H1 (cell line): ENCODE measurements around the gene PDLIM3. TPM values are rescaled to one million over a fixed set of nuclear protein-coding genes. Genes with fewer than 3 reads are reported as not detected.

Experiments used
- CBX8 ChIP-seq: fragments of 300-800, 300-1000 bp; sonication (generic); IDR thresholded peaks from 2 replicates; pipeline ENCODE4 v1.7.1; 2016; ENCODE audit warnings: low read depth, low read length, borderline replicate concordance
- CHD1 ChIP-seq: IDR thresholded peaks from 2 replicates; pipeline ENCODE4 v1.6.1; 2012; ENCODE audit warnings: low read depth, low read length, improper control_type of control experiment
- CHD2 ChIP-seq: IDR thresholded peaks from 2 replicates; pipeline ENCODE4 v1.6.1; 2012; ENCODE audit warnings: low read length, improper control_type of control experiment
- EGR1 ChIP-seq: IDR thresholded peaks from 2 replicates; pipeline ENCODE4 v1.6.1; 2011; ENCODE audit warnings: low read depth, low read length, borderline replicate concordance
- EZH2 ChIP-seq: fragments of 200-600 bp; sonication (generic); IDR thresholded peaks from 2 replicates; pipeline ENCODE4 v1.7.1; 2012; ENCODE audit warnings: low read depth, mild to moderate bottlenecking, moderate library complexity, low read length, inconsistent platforms; ENCODE audit not compliant: severe bottlenecking
- GABPA ChIP-seq: IDR thresholded peaks from 2 replicates; pipeline ENCODE4 v1.6.1; 2011; ENCODE audit warnings: mild to moderate bottlenecking, low read length, moderate library complexity, borderline replicate concordance; ENCODE audit not compliant: insufficient read depth
- HDAC2 ChIP-seq, 2 experiments: fragments of 300-600 bp in 1 of 2; sonication (generic) in 1 of 2; IDR thresholded peaks; 2 replicates each; pipeline ENCODE4 v1.6.1; 2011 to 2012; ENCODE audit warnings: low read depth in 2 of 2, low read length in 2 of 2, mild to moderate bottlenecking in 2 of 2, moderate library complexity in 2 of 2, borderline replicate concordance in 1 of 2, inconsistent platforms in 1 of 2
- JUND ChIP-seq: IDR thresholded peaks from 2 replicates; pipeline ENCODE4 v1.6.1; 2011; ENCODE audit warnings: mild to moderate bottlenecking, improper control_type of control experiment, low read length
- KDM4A ChIP-seq: IDR thresholded peaks from one replicate; pipeline ENCODE4 v1.7.1; 2012; ENCODE audit warnings: low read depth, mild to moderate bottlenecking, moderate library complexity, low read length, inconsistent platforms; ENCODE audit not compliant: severe bottlenecking
- KDM5A ChIP-seq: fragments of 200-600 bp; IDR thresholded peaks from 2 replicates; pipeline ENCODE4 v1.7.1; 2012; ENCODE audit warnings: mild to moderate bottlenecking, low read length, inconsistent platforms, mixed read lengths
- NRF1 ChIP-seq: IDR thresholded peaks from 2 replicates; pipeline ENCODE4 v1.6.1; 2011; ENCODE audit warnings: mild to moderate bottlenecking, low read depth, low read length, improper control_type of control experiment
- PHF8 ChIP-seq: fragments of 200-600 bp; sonication (generic); conservative IDR thresholded peaks from 2 replicates; pipeline ENCODE4 v1.7.1; 2012; ENCODE audit warnings: low read depth, mild to moderate bottlenecking, inconsistent platforms, low read length, moderate library complexity
- POLR2A ChIP-seq, 2 experiments: IDR thresholded peaks; 1 replicate in 1 of 2; 2 replicates in 1 of 2; pipeline ENCODE4 v1.6.1; 2011; ENCODE audit warnings: low read depth in 2 of 2, low read length in 2 of 2, mild to moderate bottlenecking in 2 of 2; ENCODE audit errors: control extremely low read depth in 1 of 2
- POLR2AphosphoS5 ChIP-seq: IDR thresholded peaks from 2 replicates; pipeline ENCODE4 v1.6.1; 2011; ENCODE audit warnings: low read depth, low read length
- POU5F1 ChIP-seq: IDR thresholded peaks from 2 replicates; pipeline ENCODE4 v1.6.1; 2011; ENCODE audit warnings: low read depth, mild to moderate bottlenecking, low read length, moderate library complexity
- RXRA ChIP-seq: IDR thresholded peaks from 2 replicates; pipeline ENCODE4 v1.6.1; 2011; ENCODE audit warnings: low read depth, mild to moderate bottlenecking, low read length, moderate library complexity; ENCODE audit not compliant: insufficient read depth
- SAP30 ChIP-seq: fragments of 300-600 bp; sonication (generic); IDR thresholded peaks from 2 replicates; pipeline ENCODE4 v1.7.1; 2012; ENCODE audit warnings: low read length, moderate library complexity, mild to moderate bottlenecking, inconsistent platforms; ENCODE audit not compliant: insufficient read depth, insufficient replicate concordance
- SIN3A ChIP-seq, 2 experiments: IDR thresholded peaks in 1 of 2; conservative IDR thresholded peaks in 1 of 2; 2 replicates each; pipeline ENCODE4 v1.6.1; 2011 to 2012; ENCODE audit warnings: low read length in 2 of 2, improper control_type of control experiment in 1 of 2, low read depth in 1 of 2, mild to moderate bottlenecking in 1 of 2
- SIRT6 ChIP-seq: IDR thresholded peaks from one replicate; pipeline ENCODE4 v1.7.1; 2012; ENCODE audit warnings: low read length, inconsistent platforms
- TAF1 ChIP-seq: IDR thresholded peaks from 2 replicates; pipeline ENCODE4 v1.6.1; 2011; ENCODE audit warnings: mild to moderate bottlenecking, low read depth, low read length
- TEAD4 ChIP-seq: IDR thresholded peaks from 2 replicates; pipeline ENCODE4 v1.6.1; 2012; ENCODE audit warnings: low read depth, low read length, inconsistent platforms, mixed read lengths
- YY1 ChIP-seq: IDR thresholded peaks from 2 replicates; pipeline ENCODE4 v1.6.1; 2011; ENCODE audit warnings: low read depth, mild to moderate bottlenecking, low read length
- polyA plus RNA-seq, 7 experiments: library from polyadenylated mRNA; depleted of rRNA in 3 of 7; stranded (reverse) in 5 of 7; unstranded in 2 of 7; fragments of >200 nt in 5 of 7; fragments of 200-250 nt in 2 of 7; gene quantifications; 1 replicate in 5 of 7; 2 replicates in 1 of 7; 4 replicates in 1 of 7; pipeline versions ENCODE4 v1.2.1 to v1.2.3, GENCODE V29; 2011 to 2013; ENCODE audit warnings: missing spikeins in 2 of 7, mixed read lengths in 2 of 7
- total RNA-seq: library from RNA; stranded (reverse); fragmentation: NEBNext Ultra II Directional; extraction: Animal tissue kit (Norgen Biotek cat#: 25700); gene quantifications from 2 replicates; pipeline ENCODE4 v1.2.1, GENCODE V29; 2021
- TF ChIP-seq, protein P1 (sequence below): IDR thresholded peaks from 2 replicates; pipeline ENCODE4 v1.6.1; 2012; ENCODE audit warnings: inconsistent platforms
- TF ChIP-seq, protein P2 (sequence below): IDR thresholded peaks from 2 replicates; pipeline ENCODE4 v1.6.1; 2011; ENCODE audit warnings: low read depth, mild to moderate bottlenecking, low read length; ENCODE audit not compliant: insufficient read depth

PDLIM3 gene
- total and polyA plus RNA-seq, 2 of the 8 experiments (the other 6 are each of a cell fraction or from before 2014, with no cell fraction given) = 7.6 to 8.1 TPM

DNA sequence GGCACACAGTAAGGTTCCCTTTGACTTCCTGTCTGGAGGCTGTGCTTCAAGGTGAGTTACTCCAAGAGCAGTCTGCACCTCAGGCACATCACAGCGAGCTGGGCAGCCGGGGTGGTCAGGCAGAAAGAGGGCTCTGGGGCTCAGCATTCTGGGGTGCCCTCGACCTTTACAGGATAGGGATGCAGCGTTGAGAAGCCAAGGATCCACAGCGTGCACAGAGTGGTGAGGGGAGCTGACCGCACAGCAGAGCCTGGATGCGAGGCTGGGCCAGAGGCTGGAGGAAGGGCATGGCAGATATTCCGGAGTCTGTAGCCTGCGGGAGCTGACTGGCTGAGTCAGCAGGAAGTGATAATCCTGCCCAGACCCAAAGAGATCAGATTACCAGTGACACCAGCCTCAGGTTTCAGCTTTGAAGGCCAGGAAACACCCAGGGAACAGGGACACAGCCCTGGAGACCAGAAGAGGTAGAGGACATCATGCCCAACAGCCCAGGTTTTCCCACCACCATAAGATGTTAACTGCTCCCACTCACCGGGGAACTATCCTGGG, 38.4 kb upstream of the PDLIM3 start (continued):
- TF ChIP-seq, protein P1, sequence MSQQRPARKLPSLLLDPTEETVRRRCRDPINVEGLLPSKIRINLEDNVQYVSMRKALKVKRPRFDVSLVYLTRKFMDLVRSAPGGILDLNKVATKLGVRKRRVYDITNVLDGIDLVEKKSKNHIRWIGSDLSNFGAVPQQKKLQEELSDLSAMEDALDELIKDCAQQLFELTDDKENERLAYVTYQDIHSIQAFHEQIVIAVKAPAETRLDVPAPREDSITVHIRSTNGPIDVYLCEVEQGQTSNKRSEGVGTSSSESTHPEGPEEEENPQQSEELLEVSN = no peak
- TF ChIP-seq POLR2AphosphoS5 (0 out of 2 replicates have a peak, but pooled peaks have one; percentile 26), CBX8 (no peak), CHD2 (no peak), TEAD4 (no peak), NRF1 (no peak), RXRA (no peak), POLR2A (IDR thresholded peaks at IDR 0.05; ENCODE audit: control extremely low read depth in 1 of 2, low read depth in 2 of 2, low read length in 2 of 2) (no peak; a peak in 1 of 3 replicates), TAF1 (no peak), POU5F1 (no peak), SIRT6 (no peak), EGR1 (no peak), SAP30 (no peak), CHD1 (no peak), KDM4A (no peak), PHF8 (no peak), JUND (peak; percentile 39; the same call in 1 of the 2 replicates), KDM5A (no peak), GABPA (no peak), YY1 (no peak), EZH2 (no peak), HDAC2 (IDR thresholded peaks at IDR 0.05; ENCODE audit: borderline replicate concordance in 1 of 2, low read depth in 2 of 2, low read length in 2 of 2) (0 out of 4 replicates have a peak, but pooled peaks of 1 of the 2 experiments have one; percentile 53), SIN3A (conservative IDR thresholded peaks at IDR 0.05 in 1 of 2, IDR thresholded peaks at IDR 0.05 in 1 of 2; ENCODE audit: low read depth in 1 of 2, low read length in 2 of 2) (no peak)
- TF ChIP-seq, protein P2, sequence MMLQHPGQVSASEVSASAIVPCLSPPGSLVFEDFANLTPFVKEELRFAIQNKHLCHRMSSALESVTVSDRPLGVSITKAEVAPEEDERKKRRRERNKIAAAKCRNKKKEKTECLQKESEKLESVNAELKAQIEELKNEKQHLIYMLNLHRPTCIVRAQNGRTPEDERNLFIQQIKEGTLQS = no peak
